Putamen (tissue), 1 donor: ENCODE results near the gene SEL1L3.

ENCODE experiments used
- DNase-seq: peaks from one replicate; pipeline ENCODE4 v3.0.0-alpha.2; 2016; ENCODE audit warnings: low spot score

The SEL1L3 gene

DNA sequence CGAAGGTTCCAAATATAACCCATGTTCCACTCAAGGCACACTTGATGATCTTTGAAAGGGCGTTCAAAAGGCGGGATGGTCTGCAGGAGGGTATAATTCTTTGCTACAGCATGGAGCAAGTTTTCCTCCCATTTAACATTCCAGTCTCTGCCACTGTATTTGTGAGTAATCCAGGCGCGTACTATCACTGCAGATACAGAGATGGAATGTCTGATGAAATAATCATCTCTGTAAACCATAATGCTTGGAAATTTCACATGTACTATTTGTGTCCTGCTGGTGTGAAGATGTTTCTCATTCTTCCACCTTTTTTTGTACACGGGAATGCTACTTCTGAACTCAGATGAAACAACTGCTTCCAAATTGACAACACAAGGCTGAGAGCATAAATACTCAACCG is 15.5 kb downstream of the SEL1L3 start:
- DNase-seq: no peak

DNA sequence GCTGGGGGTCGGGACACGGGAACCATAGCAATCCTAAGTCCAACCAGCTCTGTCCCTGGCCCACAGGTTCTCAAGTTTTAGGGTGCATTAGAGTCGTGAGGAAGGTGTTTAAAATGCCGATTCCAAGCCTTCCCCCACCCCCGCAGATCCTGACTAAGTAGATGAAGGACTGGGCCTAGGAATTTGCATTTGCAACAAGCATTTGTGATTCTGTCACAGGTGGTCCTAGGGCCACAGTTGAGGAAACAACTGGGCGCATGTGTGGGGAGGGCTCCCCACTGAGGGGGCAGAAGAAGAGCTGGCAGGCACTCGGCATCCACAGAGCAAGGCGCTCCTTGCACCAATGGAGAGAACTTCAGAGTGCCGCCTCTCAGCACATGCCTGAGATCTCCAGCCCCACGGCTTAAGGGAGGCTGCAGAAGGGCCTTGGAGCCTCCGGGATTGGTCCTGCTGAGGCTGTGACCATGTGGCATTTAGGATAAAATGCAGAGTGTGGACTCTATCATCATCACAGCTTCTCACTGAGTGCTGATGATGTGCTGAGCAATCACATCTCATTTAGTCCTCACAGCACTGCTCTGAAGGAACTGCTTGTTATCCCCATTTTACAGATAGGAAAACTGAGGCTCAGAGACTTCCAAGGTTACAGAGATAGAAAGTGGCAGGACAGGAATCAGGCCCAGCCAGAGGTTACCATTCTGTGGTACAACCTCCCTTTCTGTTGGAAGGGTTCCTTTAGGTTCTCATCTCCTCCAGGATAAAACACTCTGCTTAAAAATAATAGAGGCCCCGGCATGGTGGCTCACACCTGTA is 16.7 kb downstream of the SEL1L3 start:
- DNase-seq: no peak

DNA sequence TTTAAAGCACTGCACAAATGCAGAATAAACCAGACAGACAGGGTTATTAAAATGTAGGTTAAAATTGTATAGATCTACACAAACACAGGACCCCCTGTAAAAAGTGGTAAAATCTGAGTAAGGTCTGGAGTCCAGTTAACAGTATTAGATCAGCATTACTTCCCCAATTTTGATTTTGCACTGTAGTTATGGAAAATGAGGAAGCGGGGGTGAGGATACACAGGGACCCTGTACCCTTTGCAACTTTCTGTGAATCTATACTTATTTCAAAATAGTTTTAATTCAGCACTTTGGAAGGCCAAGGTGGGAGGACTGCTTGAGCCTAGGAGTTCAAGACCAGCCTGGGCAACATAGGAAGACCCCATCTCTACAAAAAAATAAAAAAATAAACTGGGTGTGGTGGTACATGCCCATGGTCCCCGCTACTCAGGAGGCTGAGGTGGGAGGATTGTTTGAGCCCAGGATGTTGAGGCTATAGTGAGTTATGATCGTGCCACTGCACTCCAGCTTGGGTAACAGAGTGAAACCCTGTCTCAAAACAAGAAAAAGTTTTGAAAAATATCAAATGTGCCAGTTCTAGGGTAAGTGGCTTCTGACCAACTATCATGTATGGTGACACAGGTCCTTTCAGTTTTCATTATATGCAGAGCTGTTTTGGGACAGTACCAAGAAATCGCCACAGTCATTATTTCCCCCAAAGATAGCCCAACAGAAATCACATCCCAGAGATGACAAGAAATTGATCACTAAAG is 17.7 kb downstream of the SEL1L3 start:
- no peak for DNase-seq

DNA sequence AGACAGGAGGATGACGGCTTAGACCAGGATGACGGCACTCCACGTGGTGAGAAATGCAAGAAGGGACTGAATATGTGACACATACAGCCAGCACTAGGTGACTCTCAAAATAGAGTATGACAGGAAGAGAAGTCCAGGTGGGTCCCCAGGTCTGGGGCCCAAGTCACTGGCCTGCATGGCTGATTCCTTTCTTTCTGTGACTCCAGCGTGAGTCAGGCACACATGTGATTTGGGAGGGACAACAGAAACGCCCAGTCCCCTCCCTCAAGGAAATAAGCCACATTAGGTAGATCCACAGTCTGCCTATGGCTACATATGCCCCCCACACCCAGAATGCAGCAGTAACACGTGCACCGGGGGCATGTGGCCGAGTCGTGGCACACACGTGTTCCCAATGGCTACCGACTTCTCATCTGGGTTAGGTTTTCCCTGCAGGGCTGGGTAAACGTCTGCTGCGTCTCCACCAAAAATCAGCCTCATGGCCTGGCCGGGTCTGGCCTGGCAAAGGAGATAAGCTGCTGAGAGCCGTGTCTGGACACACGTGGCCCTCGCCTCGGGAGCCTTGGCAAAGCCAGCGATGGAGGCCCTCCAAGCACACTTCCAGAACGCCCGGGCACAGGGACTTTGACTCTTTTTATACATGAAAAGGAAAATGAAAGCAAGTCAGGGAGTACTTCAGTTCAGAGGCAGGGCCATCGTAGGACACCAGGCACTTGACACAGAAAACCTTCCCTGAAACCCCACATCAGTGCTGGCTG is 19.3 kb downstream of the SEL1L3 start:
- no peak for DNase-seq

DNA sequence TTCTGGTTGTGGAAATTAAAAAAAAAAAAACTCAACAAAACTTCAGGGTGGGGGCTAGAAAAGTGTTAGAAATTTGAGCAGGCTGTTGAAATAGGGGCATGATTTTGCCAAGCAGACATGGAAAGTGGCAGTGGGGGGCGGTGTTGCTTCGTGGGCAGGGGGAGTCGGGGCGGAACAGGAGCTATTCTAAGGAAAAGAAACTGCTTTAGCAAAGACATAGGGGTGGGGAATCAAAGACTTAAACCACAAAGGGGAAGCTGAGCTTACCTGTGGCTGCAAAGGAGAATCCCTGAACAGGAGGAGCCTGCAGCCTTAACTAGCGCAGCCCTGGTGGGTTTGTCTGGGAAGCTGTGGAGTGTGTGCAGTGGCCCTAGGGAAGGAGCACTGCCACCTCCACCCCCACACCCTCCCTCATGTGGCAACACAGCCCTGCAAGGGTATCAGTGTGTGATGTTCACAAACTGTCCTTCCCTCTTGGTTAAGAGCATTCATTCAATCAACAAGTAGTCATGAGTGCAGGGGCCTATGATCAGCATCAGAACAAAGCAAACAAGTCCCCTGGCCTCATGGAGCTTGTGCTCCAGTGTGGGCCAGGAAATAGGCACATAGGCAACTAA is 20.5 kb downstream of the SEL1L3 start:
- DNase-seq: no peak

- DNase-seq: no peak
Measured at GRCh38 chr4:25839687-25840086, 23.1 kb downstream of the SEL1L3 start.

DNA sequence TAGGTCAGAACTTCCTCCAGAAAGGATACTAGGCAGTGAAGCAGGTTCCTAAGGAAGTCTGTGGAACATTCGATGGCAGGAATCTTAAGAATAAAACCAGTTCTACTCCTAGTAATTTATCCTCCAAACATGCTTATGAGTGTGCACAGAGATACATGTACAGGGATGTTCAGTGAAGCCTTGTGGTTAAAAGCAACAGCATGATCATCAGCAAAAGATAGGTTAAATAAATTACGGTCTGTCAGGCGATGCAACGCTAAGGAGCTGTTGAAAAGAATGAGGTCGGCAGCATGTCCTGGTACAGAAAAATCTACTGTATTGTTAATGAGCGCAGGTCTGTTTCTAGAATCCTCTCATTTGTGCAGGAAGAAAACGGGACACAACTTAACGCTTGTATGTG is 23.6 kb downstream of the SEL1L3 start:
- DNase-seq: no peak

- DNase-seq: no peak
Measured at GRCh38 chr4:25838526-25838925, 24.3 kb downstream of the SEL1L3 start.

DNA sequence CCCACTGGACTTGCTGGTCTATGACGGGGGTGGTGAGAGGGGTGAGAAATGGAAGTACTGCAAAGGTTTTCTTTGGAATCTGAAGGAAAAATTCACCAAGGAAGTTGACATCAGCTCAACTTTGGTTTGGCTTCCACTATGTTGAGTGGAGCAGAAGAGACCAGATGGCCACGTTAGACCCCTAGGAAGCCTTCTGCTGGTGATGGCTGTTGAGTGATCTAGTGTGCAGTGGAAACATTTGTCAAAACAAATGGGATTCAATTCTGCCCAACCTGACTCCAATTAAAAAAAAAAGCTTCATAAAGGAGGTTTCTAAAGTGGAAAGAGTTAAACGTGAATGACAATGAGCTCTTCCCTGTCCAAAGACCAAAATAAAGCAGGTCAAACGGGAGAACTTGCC is 25.7 kb downstream of the SEL1L3 start:
- DNase-seq: no peak

DNA sequence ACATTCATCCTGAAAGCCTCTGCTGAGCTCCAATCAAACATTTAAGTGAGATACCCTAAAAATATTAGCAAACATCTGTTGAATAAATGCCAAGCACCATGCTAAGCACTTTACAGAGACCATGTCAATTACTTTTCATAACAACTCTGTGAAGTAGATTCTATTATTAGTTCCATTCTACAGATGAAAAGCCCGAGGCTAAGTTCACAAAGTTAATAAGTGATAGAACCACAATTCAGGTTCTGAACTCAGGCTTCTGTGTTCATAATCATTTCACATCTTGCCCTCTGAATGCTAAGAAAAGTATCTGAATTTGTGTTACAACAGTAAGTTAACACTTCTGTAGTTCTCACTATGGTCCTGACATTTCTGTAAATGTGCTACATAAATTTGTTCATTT is 27.4 kb downstream of the SEL1L3 start:
- DNase-seq: no peak

GRCh38 chr4:25834411-25835107 is 28.2 kb downstream of the SEL1L3 start:
- no peak for DNase-seq

GRCh38 chr4:25830548-25830947 is 32.2 kb downstream of the SEL1L3 start:
- DNase-seq: no peak

GRCh38 chr4:25827897-25828296 is 34.9 kb downstream of the SEL1L3 start:
- no peak for DNase-seq

DNA sequence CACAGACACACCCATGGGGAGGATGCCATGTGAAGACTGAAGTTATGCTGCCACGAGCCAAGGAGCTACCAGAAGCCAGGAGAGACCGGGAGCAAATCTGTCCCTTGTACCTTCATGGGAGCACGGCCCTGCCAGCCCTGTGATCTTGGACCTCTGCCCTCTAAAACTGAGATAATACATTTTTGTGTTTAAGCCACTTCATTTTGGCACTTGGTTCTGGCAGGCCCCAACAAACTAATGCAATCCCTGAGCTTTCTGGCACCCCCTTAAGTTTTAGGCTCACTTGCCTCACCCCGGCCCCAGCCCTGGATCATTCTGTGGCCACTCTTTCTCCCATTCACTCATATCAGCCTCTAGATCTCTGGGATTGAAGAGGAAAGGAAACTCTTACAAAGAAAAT is 35.4 kb downstream of the SEL1L3 start:
- no peak for DNase-seq

- DNase-seq: no peak
Measured at GRCh38 chr4:25826074-25826752, 36.6 kb downstream of the SEL1L3 start.

DNA sequence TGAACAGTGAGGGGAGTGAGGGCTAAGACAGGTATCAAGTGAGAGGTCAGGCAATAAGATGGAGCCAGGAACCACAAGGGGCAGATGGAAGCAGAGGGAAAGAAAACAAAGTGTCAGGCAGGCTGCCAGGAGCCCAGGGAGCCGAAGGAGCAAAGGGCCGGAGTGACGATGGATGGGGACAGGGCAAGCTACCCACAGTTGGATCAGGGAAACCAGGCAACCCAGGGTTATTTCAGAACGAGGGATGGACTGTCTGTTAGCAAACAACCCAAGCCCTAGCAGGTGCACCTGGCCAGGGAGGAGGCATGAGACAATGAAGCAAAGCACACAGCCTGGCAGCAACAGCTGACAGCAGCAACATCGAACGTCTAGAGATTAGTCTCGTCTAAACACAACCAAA is 39.2 kb downstream of the SEL1L3 start:
- DNase-seq: no peak

DNA sequence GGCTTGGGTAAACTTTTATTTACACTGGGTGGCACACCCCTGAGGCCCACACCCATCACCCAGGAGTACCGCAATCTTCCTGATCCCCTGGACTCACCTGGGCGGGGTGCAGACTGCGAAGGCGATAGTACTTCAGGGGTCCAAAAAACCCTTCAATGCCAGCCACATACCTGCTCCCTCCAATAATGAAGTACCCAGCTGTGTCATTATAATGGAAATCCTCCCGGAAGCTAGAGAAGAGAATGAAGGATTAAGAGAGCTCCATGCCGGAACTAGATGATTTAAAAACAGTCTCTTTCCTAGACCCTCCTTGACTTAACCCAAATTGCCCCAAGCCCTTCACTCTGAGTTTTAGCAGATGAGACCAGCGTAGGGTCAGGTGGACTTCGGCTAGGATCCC is 40.9 kb downstream of the SEL1L3 start:
- DNase-seq: no peak

DNA sequence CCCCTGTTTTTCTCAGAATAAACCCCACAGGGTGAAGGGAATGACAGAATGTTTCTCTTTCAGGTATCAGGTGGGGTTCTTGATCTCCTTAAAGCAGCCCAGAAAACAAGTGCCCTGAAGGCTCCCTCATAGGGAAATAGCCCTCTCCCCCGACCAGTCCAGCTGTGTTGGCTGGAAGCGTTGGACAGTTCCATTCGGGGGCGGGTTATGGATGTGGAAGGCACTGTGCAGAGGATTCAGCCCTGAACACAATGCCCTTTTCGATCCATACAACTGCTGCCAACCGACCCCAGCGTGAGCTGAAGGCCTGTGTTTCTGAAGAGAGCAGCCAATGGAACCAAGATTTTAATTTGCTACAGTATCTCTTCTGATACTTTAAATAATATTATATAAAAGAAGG is 41.5 kb downstream of the SEL1L3 start:
- no peak for DNase-seq

DNA sequence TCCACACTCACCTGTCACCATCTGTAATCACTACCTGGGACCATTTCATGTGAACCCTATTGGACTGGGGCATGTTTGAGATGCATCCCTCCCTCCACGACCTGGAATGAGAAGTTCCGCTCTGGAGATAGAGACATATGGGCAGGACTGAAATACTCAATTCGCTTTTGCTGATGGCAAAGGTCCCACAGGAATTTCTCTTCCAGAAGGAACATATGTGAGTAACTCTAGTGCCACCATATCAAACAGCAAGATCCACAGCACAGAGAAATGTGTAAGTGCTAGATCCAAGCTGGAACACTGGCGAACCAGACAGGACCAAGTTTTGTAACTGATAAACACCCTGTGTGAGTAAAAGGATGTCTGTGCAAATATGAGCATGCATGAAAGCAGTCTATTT is 43.9 kb downstream of the SEL1L3 start:
- no peak for DNase-seq

DNA sequence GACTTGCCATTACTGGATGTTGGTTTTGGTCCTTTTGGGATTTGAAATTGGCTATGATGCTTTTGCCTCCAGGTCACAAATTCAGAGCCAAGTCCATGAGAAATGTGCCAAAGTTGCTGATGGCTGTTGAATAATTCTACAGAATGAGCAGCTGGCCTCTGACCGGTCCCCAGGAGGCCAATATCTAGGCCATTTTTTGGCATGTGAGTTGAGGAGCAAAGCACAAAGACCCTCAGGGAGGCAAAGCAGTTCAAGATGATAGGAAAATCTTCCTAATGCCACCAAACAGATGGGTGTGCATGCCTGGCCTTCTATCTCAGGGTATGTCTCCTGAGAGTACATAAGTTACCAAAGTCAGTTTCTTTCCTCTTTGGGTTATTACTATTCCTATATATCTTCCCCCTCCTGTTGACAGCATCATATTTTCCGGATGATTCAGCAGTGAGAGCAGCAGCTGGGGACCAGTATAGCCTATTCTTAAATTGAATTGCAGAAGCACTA is 44.4 kb downstream of the SEL1L3 start:
- no peak for DNase-seq

DNA sequence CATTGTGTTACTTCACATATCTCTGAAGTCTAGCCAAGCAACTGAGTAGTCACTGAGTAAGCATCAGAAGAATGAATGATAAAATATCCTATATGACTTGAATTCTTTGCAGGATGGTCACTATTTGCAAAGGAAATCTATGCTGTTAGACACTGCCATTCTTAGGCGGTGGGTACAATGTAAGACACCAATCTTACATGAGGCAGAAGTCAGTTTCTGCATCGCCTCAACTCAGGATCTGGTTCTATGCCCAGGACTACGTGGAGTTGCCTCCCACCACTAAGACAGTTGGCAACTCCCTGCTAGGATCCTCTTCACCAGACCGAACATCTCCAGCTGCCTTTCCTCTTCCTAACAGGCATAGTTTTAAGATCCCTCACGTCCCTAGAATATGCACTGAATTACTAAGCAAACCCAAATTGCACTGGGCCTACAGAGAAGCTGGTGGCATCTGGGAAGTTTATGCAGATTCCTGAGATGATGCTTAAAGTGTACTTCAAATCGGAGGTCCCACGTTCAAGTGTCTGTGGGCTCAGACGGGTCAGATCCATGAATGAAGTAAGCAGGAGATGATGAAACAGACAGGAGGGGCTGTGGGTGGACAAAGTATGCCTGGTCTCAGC is 45.6 kb downstream of the SEL1L3 start:
- DNase-seq: no peak
